ENCODE data around the gene PPP3R1.

- TF ChIP-seq, protein P1, sequence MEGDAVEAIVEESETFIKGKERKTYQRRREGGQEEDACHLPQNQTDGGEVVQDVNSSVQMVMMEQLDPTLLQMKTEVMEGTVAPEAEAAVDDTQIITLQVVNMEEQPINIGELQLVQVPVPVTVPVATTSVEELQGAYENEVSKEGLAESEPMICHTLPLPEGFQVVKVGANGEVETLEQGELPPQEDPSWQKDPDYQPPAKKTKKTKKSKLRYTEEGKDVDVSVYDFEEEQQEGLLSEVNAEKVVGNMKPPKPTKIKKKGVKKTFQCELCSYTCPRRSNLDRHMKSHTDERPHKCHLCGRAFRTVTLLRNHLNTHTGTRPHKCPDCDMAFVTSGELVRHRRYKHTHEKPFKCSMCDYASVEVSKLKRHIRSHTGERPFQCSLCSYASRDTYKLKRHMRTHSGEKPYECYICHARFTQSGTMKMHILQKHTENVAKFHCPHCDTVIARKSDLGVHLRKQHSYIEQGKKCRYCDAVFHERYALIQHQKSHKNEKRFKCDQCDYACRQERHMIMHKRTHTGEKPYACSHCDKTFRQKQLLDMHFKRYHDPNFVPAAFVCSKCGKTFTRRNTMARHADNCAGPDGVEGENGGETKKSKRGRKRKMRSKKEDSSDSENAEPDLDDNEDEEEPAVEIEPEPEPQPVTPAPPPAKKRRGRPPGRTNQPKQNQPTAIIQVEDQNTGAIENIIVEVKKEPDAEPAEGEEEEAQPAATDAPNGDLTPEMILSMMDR (IDR thresholded peaks at IDR 0.05; ENCODE audit: insufficient read depth, low read length): no peak
- TF ChIP-seq POLR2AphosphoS5 (IDR thresholded peaks at IDR 0.05; ENCODE audit: low read depth) (no peak), REST (IDR thresholded peaks at IDR 0.05; ENCODE audit: insufficient replicate concordance, low read depth) (no peak), GABPA (IDR thresholded peaks at IDR 0.05; ENCODE audit: low read depth) (no peak), SPI1 (IDR thresholded peaks at IDR 0.05; ENCODE audit: borderline replicate concordance, low read depth) (no peak)
Observed at GRCh38 chr2:68230241-68231060, 21.9 kb downstream of the PPP3R1 start.

All from HL-60 (cell line).